Adrenal gland (tissue), 12 donors: ENCODE data around the gene POLD2. TPM values are rescaled to one million over a fixed set of nuclear protein-coding genes. Genes with fewer than 3 reads are reported as not detected.

Experiments used
- DNase-seq, 7 donors: peaks; one replicate each; pipeline ENCODE4 v3.0.0-alpha.2; 2019 to 2020
- H3K27ac ChIP-seq, 5 donors: fragments of 200-600 bp; sonication (generic) in 4 of 5; 1 replicate in 3 of 5; 2 replicates in 2 of 5; pipeline versions ENCODE4 v1.5.1 to v1.8.0; 2016 to 2020; ENCODE audit warnings: mild to moderate bottlenecking in 1 of 5
- H3K27me3 ChIP-seq: fragments of 200-600 bp; 2 replicates; pipeline ENCODE4 v1.8.0; 2021
- H3K36me3 ChIP-seq, 2 donors: fragments of 200-600 bp; replicated peaks in 1 of 2; 1 replicate in 1 of 2; 2 replicates in 1 of 2; pipeline versions ENCODE4 v1.5.1 to v1.8.0; 2018 to 2022
- H3K4me1 ChIP-seq, 2 donors: fragments of 200-600 bp; replicated peaks in 1 of 2; 1 replicate in 1 of 2; 2 replicates in 1 of 2; pipeline versions ENCODE4 v1.5.1 to v1.8.0; 2018 to 2021
- H3K4me3 ChIP-seq, 4 donors: fragments of 200-600 bp; sonication (generic) in 3 of 4; one replicate each; pipeline ENCODE4 v1.5.1; 2016 to 2018
- H3K9me3 ChIP-seq, 3 donors: fragments of 200-600 bp; sonication (generic) in 1 of 3; replicated peaks in 1 of 3; 1 replicate in 2 of 3; 2 replicates in 1 of 3; pipeline versions ENCODE4 v1.5.1 to v1.8.0; 2016 to 2021
- POLR2A ChIP-seq, 2 donors: fragments of 450-650 bp; IDR thresholded peaks; one replicate each; pipeline ENCODE4 v1.6.1; 2017; ENCODE audit warnings: antibody characterized with exemption in 2 of 2, mild to moderate bottlenecking in 2 of 2, moderate library complexity in 1 of 2
- WGBS, 4 donors: extraction: QIAGEN DNeasy Blood & Tissue Kit in 2 of 4; methylation state at CpG; one replicate each; pipeline versions ENCODE4 v1.1.5 to v1.1.7; 2013 to 2017; 5-methylcytosine and 5-hydroxymethylcytosine counted together
- intact Hi-C, 2 donors: fragments of 100-400 bp; cut with DNase I; formaldehyde crosslinking; loops; one replicate each; pipeline versions ENCODE4 v1.14.1 to v1.15.0; 2022 to 2023
- microRNA-seq, 3 donors: library from miRNA; unstranded; fragments of <30 nt; microRNA quantifications; one replicate each; pipeline ENCODE4, GENCODE V29; 2017 to 2020
- polyA plus RNA-seq, 3 donors: library from polyadenylated mRNA; stranded (reverse); fragments of 200-250 nt in 2 of 3; fragments of 350-450 nt in 1 of 3; fragmentation: Illumina TruSeq in 1 of 3; extraction: RNeasy Lipid Tissue Mini Kit (QIAGEN cat#74804) in 1 of 3; gene quantifications; one replicate each; pipeline ENCODE4 v1.2.3, GENCODE V29; 2013 to 2014
- small RNA-seq, 2 donors: library from RNA; depleted of rRNA; stranded (forward); fragments of <200 nt; gene quantifications; one replicate each; pipeline ENCODE3, GENCODE V24; 2016
- total RNA-seq, 9 donors: library from RNA; depleted of rRNA in 4 of 9; stranded (reverse); fragments of >200 nt in 4 of 9; fragments of 120-200 nt in 1 of 9; fragmentation: NEBNext Ultra II Directional in 1 of 9; extraction: Animal tissue kit (Norgen Biotek cat#: 25700) in 1 of 9; gene quantifications; one replicate each; pipeline versions ENCODE4 v1.1.0 to v1.2.4, GENCODE V29; 2013 to 2023
- TF ChIP-seq, protein P1 (sequence below), 6 experiments: fragments of 450-650 bp in 4 of 6; fragments of 200-600 bp in 2 of 6; sonication (generic) in 1 of 6; IDR thresholded peaks; 1 replicate in 5 of 6; 2 replicates in 1 of 6; pipeline versions ENCODE4 v1.5.1 to v1.8.0; 2016 to 2021; ENCODE audit warnings: antibody characterized with exemption in 6 of 6, mild to moderate bottlenecking in 2 of 6, moderate library complexity in 1 of 6
- donor health status: healthy with polysubstance abuse.
- donor health status: Bipolar disorder and iron deficiency.
- donor health status: DM: yes; HTN: yes; CAD: no.
- donor health status: DM: no; HTN: no; CAD: no.
- donor health status: DM: no; HTN: no; CAD: no.
- donor health status: DM: yes; HTN: yes; CAD: no.

POLD2 gene
- total and polyA plus RNA-seq, 12 donors, result 47.5 to 127 (median 78.1) TPM

DNA sequence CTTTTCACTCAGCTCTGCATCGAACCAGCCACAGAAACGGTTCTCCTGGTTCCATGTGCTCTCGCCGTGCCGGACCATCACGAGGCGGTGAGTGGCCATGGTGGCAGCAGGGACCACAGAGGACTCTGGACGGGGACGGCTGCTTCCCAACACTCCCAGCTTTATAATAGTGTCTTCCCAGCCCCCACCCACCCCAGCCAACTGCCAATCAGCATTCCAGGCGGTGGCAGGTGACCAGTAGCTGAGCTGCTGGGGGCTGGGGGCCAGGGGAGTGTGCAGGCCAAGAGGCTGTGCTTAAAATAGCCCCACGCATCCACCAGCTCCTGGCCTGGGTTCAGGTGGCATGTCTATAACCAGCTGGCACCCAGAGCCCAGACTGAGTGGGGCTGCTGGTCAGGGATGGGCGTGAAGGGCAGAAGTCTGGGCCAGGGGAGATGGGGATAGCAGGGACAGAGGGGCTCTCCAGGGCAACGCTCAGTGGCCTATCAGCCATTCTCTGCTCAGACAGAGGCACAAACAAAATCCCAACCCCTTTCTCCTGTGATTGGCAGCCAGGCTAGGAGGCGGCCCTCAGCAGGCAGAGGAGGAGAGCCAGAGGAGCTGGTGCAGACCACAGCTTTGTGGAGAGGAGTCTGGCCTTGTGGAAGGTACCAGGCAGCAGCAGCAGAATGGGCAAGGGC lies 57.8 kb downstream of the POLD2 start, which contains the start of gene PGAM2:
Gene PGAM2 (minus strand): TSS at position 137 of the 680 bp plus-strand sequence. CDS start 38 bp downstream, at position 99.
- Histone ChIP-seq H3K4me1 (peaks cover 27 to 35% of the 10 kb centered on the region in 2 donors), H3K9me3 (no peaks in the 10 kb centered on the region), H3K4me3 (peak within 1 kb of the TSS in 1 of 4 donors; percentile 2), H3K27me3 (no peaks in the 10 kb centered on the region), H3K36me3 (peaks cover 0 to 16% of the 10 kb centered on the region in 2 donors), H3K27ac (peak within 1 kb of the TSS in 1 of 5 donors; percentile 1)
- no peak for TF ChIP-seq POLR2A (IDR thresholded peaks at IDR 0.05)
- TF ChIP-seq, protein P1, sequence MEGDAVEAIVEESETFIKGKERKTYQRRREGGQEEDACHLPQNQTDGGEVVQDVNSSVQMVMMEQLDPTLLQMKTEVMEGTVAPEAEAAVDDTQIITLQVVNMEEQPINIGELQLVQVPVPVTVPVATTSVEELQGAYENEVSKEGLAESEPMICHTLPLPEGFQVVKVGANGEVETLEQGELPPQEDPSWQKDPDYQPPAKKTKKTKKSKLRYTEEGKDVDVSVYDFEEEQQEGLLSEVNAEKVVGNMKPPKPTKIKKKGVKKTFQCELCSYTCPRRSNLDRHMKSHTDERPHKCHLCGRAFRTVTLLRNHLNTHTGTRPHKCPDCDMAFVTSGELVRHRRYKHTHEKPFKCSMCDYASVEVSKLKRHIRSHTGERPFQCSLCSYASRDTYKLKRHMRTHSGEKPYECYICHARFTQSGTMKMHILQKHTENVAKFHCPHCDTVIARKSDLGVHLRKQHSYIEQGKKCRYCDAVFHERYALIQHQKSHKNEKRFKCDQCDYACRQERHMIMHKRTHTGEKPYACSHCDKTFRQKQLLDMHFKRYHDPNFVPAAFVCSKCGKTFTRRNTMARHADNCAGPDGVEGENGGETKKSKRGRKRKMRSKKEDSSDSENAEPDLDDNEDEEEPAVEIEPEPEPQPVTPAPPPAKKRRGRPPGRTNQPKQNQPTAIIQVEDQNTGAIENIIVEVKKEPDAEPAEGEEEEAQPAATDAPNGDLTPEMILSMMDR (IDR thresholded peaks at IDR 0.05), result no peak
- peak in 4 of 7 donors; percentile 39 to 79 (median 60) for DNase-seq
- 22 to 39% (median 31%) methylated on average over 9 to 14 of the region's 14 CpGs for WGBS, 4 donors
- intact Hi-C loops, result loop anchor here in 1 of 2 donors (10.0 kb wide), 1 partner anchor 499 kb away; no protein-coding TSS in a partner anchor

DNA sequence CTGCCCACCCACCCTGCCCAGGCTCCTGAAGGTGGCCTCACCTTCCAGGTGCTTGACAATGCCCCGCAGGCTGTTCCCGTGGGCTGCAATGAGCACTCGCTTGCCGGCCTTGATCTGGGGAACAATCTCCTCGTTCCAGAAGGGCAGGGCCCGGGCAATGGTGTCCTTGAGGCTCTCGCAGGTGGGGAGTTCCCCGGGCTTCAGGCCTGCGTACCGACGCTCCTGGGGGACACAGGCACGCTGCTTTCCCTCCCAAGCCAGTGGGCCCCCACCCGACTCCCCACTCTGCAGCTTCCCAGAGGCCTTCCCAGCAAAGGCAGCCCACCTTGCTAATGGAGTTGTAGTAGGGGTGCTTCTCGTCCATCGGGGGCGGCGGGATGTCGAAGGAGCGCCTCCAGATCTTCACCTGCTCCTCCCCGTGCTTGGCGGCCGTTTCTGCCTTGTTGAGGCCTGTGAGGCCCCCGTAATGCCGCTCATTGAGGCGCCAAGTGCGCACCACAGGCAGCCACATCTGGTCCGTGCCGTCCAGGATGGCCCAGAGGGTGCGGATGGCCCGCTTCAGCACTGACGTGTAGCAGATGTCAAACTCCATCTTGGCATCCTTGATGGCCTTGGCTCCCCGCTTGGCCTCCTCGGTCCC lies 58.4 kb downstream of the POLD2 start:
- intact Hi-C loops, result loop anchor here in 1 of 2 donors (10.0 kb wide), 1 partner anchor 500 kb away; no protein-coding TSS in a partner anchor
- no peaks in the 10 kb centered on the region for H3K27me3 ChIP-seq
- H3K27ac ChIP-seq, result no peak overlapping the region
- H3K9me3 ChIP-seq, result no peaks in the 10 kb centered on the region
- peak in 4 of 7 donors; percentile 43 to 67 (median 48) for DNase-seq
- 20 to 27% (median 22%) methylated on average over 7 to 33 of the region's 33 CpGs for WGBS, 4 donors
- peak overlapping the region in 1 of 4 donors; percentile 2 for H3K4me3 ChIP-seq
- peaks cover 0 to 23% of the 10 kb centered on the region in 2 donors for H3K36me3 ChIP-seq
- no peak for TF ChIP-seq POLR2A (IDR thresholded peaks at IDR 0.05)
- TF ChIP-seq, protein P1 (IDR thresholded peaks at IDR 0.05), result no peak
- peaks cover 27 to 35% of the 10 kb centered on the region in 2 donors for H3K4me1 ChIP-seq

Small RNA genes within 50 kb of the gene (microRNA-seq; reads per million reads assigned to microRNA genes)
- gene MIR6838, result 0.38 to 2.6 (median 0.89) reads per million in 3 donors

Small RNA genes within 50 kb of the gene (small RNA-seq; reads per million reads assigned to genes)
- 0 reads per million in 2 donors for gene RNA5SP230

Other genes with a start within 250 kb of the POLD2 start
- 100 to 1,000 TPM in 1 of 9 donors, 10 to 100 TPM in 8; 53.8 to 103 (median 68.9) TPM for gene URGCP, start 217.0 kb downstream of the POLD2 start, total RNA-seq
- 10 to 100 TPM; 60.5 to 76.7 (median 61.9) TPM for gene URGCP, start 217.0 kb downstream of the POLD2 start, polyA plus RNA-seq
- gene UBE2D4, start 197.1 kb downstream of the POLD2 start, total RNA-seq, result 10 to 100 TPM; 29.1 to 76.8 (median 42.0) TPM
- 10 to 100 TPM; 32.0 to 45.4 (median 33.1) TPM for gene UBE2D4, start 197.1 kb downstream of the POLD2 start, polyA plus RNA-seq
- under 1 TPM in 2 of 9 donors, not detected in 7; 0.06 to 0.19 TPM for gene SPDYE1, start 125.7 kb downstream of the POLD2 start, total RNA-seq
- gene SPDYE1, start 125.7 kb downstream of the POLD2 start, polyA plus RNA-seq, result not detected
- gene DBNL, start 78.8 kb downstream of the POLD2 start, total RNA-seq, result 100 to 1,000 TPM in 2 of 9 donors, 10 to 100 TPM in 7; 71.7 to 145 (median 83.1) TPM
- 10 to 100 TPM; 46.2 to 74.0 (median 66.1) TPM for gene DBNL, start 78.8 kb downstream of the POLD2 start, polyA plus RNA-seq
- gene PGAM2, start 58.0 kb downstream of the POLD2 start, total RNA-seq, result 10 to 100 TPM in 2 of 9 donors, 1 to 10 TPM in 6, under 1 TPM in 1; 0.76 to 30.1 (median 5.5) TPM
- gene PGAM2, start 58.0 kb downstream of the POLD2 start, polyA plus RNA-seq, result 10 to 100 TPM in 2 of 3 donors, 1 to 10 TPM in 1; 2.3 to 20.4 (median 15.8) TPM
- gene POLM, start 41.0 kb downstream of the POLD2 start, total RNA-seq, result 10 to 100 TPM in 8 of 9 donors, 1 to 10 TPM in 1; 8.6 to 51.8 (median 28.1) TPM
- 10 to 100 TPM in 2 of 3 donors, 1 to 10 TPM in 1; 5.4 to 38.5 (median 21.9) TPM for gene POLM, start 41.0 kb downstream of the POLD2 start, polyA plus RNA-seq
- 100 to 1,000 TPM in 6 of 9 donors, 10 to 100 TPM in 2, 1 to 10 TPM in 1; 5.4 to 292 (median 121) TPM for gene AEBP1, start 19.2 kb downstream of the POLD2 start, total RNA-seq
- gene AEBP1, start 19.2 kb downstream of the POLD2 start, polyA plus RNA-seq, result 100 to 1,000 TPM in 2 of 3 donors, 10 to 100 TPM in 1; 41.2 to 198 (median 155) TPM
- under 1 TPM in 1 of 9 donors, not detected in 8; 0.17 TPM for gene MYL7, start 17.8 kb upstream of the POLD2 start, total RNA-seq
- 1 to 10 TPM in 1 of 3 donors, under 1 TPM in 1, not detected in 1; 0.24 to 3.5 TPM for gene MYL7, start 17.8 kb upstream of the POLD2 start, polyA plus RNA-seq
- 1 to 10 TPM in 1 of 9 donors, under 1 TPM in 5, not detected in 3; 0.14 to 1.9 (median 0.34) TPM for gene GCK, start 65.9 kb upstream of the POLD2 start, total RNA-seq
- 1 to 10 TPM in 2 of 3 donors, under 1 TPM in 1; 0.09 to 2.1 (median 1.2) TPM for gene GCK, start 65.9 kb upstream of the POLD2 start, polyA plus RNA-seq
- 10 to 100 TPM; 47.6 to 94.7 (median 54.0) TPM for gene YKT6, start 77.4 kb upstream of the POLD2 start, total RNA-seq
- 10 to 100 TPM; 32.8 to 93.6 (median 35.7) TPM for gene YKT6, start 77.4 kb upstream of the POLD2 start, polyA plus RNA-seq
- 1 to 10 TPM in 5 of 9 donors, under 1 TPM in 2, not detected in 2; 0.25 to 9.2 (median 2.1) TPM for gene CAMK2B, start 202.0 kb upstream of the POLD2 start, total RNA-seq
- gene CAMK2B, start 202.0 kb upstream of the POLD2 start, polyA plus RNA-seq, result 10 to 100 TPM in 2 of 3 donors, 1 to 10 TPM in 1; 8.1 to 82.3 (median 12.1) TPM